ENCODE measurements around the gene TIMM13.

GRCh38 chr19:2436926-2437325 is 9.5 kb upstream of the TIMM13 start:
- TF ChIP-seq FOSL2 (IDR thresholded peaks at IDR 0.05) (no peak), FOSL2 (CRISPR knock-in tag; IDR thresholded peaks at IDR 0.05) (no peak), POLR2A (IDR thresholded peaks at IDR 0.05; ENCODE audit: low read length) (no peak), CTCF (IDR thresholded peaks at IDR 0.05) (no peak), POLR2AphosphoS2 (conservative IDR thresholded peaks at IDR 0.05; ENCODE audit: low read length) (no peak), PHF8 (IDR thresholded peaks at IDR 0.05; ENCODE audit: borderline replicate concordance, low read depth) (no peak), RAD21 (conservative IDR thresholded peaks at IDR 0.05 in 1 of 2, IDR thresholded peaks at IDR 0.05 in 1 of 2) (no peak), RCOR1 (IDR thresholded peaks at IDR 0.05; ENCODE audit: low read depth, low read length) (no peak), RFX5 (IDR thresholded peaks at IDR 0.05) (no peak), JUN (IDR thresholded peaks at IDR 0.05) (no peak), KDM5A (IDR thresholded peaks at IDR 0.05) (no peak), SREBF2 (IDR thresholded peaks at IDR 0.05) (no peak), EP300 (IDR thresholded peaks at IDR 0.05) (no peak), HOXA7 (CRISPR knock-in tag; IDR thresholded peaks at IDR 0.05) (no peak)
